NCI-H1694 treated with DMSO at 0.1 percent for 48 hours (cell line): ENCODE measurements around the gene LCTL.
A peak's percentile ranks its signal among the peaks of the same experiment; 100 is the strongest.
"Not testable (repeated sequence)": the region's sequence is repeated elsewhere in the genome, so short reads cannot be mapped to it uniquely, and the experiment has no call there.

Source experiments
- DNase-seq: peaks from one replicate; lab custom pipeline; 2025; lab: John Stamatoyannopoulos, UW

The LCTL gene

DNA sequence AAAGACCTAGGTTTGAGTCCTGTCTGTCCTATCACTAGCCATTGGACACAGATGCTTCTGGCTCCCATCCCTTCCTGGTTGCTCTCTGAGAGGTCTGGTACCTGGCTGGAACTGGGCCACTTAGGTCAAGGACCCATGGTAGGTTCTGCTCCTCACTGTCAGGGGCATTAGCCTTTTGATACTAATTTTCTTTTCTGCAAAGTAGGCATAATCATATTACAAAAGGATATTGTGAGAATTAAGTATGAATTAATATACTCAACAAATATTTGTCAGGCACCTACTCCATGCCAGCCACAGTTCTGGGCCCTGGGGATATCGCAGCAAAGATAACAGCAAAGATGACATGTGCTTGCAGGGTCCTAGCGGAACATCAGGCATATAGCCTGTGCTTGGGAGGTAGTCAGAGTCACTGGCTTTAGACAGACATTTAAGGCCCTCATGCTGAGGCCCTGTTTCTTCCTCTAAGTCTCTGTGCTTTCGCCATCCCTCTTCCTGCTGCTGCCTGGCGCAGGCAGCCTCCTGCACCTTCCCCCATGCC is 25.6 kb upstream of the LCTL start:
- no peak for DNase-seq

DNA sequence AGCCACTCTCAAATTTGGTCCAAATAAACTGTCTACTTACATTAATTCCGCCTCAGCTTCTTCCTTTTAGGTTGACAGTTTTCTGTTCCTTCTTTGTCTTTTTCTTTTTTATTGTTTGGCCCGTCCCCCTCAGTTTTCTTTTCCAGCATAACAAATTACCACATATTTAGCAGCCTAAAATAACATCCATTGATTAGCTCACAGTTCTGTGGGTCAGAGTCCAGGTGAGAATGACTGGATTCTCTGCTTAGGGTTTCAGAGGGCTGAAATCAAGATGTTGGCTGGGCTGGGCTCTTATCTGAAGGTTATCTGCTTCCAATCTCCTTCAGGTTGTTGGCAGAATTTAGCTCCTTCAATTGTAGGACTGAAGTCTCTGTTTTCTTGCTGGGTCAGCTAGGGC is 24.6 kb upstream of the LCTL start:
- no peak for DNase-seq

DNA sequence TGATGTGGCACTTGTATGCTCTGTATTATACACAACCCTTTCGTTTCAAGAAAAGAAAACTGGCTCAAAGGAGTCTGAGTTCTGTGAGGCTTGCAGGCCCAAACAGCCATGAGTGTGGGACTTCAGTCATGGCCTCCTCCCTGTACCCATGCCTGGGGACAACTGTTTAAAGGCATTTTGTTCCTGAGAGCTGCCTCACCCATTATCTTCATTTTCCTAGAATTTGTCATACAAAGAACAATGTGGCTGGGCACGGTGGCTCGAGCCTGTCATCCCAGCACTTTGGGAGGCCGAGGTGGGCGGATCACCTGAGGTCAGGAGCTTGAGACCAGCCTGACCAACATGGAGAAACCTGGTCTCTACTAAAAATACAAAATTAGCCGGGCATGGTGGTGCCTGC is 23.6 kb upstream of the LCTL start:
- DNase-seq: not testable (repeated sequence)

DNA sequence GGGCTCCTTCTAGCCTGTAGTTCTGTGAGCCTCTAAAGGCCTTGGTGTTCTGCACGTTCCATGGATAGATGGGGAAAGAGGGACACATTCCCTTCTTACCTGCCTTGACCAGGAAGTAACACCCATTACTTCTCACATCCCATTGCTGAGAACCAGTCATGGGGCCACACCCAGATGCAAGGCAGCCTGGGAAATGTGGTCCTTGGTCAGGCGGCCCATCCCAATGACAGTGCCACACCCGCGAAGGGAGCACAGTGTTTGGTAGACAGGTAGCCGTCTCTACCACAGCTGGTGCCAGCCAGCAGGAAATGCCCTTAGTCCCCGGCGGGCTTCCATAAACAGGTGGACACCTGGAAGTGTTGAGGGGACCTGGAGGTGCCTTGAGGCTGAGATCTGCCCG is 23.2 kb upstream of the LCTL start:
- DNase-seq: no peak

DNA sequence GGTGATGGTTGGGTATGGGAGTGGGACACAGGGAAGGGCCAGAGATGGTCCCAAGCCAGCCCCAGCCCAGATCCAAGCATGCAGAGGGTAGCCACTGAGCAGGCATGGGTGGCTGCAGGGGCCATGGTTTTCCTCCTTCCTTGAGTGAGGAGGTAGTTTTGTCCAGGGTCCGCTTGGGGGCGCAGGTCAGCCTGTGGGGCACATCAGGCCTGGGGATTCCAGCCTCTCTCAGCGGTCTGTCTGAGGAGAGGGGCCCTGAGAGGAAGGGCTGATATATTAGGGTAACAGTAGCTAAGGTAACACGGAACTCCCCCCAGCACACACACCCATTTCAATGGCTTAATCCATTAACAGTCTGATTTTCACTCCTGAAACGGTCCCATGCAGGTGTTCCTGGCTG is 22.7 kb upstream of the LCTL start:
- no peak for DNase-seq

DNA sequence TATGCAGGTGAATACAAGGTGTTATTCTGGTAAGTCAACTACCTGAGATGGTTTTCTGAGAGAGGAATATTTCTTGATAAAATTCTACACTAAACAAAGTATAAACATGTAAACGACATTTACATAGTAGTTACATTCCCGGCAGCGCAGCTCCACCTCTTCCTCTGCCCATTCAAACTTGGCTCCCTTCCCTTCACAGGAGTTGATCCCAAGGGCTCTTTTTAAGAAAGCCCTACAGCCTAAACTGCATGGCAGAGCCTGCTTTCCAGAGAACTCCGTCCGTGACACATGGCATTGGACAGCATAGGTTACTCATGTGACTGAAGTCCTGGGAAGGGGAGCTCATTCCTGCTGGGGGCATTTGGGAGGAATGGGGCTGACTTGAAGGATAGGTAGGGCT is 22.0 kb upstream of the LCTL start:
- DNase-seq: no peak

DNA sequence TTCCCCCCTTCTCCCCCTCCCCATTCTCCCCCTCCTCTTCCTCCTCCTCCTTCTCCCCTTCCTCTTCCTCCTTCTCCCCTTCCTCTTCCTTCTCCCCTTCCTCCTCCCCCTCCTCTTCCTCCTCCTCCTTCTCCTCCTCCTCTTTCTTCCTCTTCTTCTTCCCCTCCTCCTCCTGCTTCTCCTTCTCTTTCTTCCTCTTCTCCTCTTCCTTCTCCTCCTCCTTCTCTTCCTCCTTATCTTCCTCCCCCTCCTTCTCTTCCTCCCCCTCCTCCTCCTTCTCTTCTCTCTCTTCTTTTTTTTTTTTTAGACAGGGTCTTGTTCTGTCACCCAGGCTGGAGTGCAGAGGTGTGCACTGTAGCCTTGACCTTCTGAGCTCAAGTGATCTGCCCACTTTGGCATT is 21.2 kb upstream of the LCTL start:
- DNase-seq: no peak

DNA sequence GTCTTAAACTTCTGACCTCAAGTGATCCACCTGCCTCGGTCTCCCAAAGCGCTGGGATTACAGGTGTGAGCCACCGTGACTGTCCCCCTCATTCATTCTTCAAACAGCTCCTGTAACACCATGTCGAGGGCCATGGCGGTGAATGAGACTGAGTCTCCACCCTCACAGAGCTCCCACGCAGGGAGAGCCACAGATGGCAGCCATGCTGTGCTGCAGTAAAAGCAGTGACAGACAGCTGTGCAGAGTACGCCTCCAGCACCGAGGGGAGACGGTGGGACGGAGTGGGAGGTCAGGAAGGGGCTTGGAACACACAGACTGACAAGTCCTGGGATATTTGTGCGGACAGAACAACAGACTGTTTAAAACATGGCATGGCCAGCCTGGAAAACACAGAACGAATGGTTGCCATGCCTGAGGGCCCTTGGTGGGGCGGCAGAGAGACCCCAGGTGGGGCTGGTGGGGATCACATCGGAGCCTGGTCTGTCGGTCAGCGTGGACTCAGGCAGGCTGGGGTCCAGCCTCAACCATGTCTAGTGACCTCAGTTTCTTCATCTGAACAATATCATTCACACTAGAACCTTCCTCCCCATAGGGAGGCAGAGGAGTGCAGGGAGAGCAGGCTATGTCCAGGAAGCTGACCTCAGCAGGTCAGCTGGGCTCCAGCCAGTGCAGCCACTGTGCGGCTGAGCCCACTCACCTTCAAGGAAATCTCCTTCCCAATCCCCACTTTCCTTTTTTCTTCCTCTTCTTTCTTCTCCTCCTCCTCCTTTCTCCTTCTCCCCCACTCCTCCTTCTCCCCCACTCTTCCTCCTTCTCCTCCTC is 20.6 kb upstream of the LCTL start:
- DNase-seq: no peak

DNA sequence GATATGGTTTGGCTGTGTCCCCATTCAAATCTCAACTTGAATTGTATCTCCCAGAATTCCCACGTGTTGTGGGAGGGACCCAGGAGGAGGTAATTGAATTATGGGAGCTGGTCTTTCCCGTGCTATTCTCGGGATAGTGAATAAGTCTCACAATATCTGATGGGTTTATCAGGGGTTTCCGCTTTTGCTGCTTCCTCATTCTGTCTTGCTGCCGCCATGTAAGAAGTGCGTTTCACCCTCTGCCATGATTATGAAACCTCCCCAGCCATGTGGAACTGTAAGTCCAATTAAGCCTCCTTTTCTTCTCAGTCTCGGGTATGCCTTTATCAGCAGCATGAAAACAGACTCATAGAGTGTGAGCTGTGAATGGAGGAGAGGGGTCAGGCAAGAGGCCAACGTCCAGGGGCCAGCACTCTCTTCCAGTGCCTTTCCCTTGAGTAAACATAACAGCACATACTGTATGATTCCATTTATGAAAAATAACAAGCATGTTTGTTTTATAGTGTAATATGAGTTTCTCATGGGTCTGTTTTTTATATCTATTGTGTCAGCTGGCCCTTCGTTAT is 16.3 kb upstream of the LCTL start:
- DNase-seq: no peak

DNA sequence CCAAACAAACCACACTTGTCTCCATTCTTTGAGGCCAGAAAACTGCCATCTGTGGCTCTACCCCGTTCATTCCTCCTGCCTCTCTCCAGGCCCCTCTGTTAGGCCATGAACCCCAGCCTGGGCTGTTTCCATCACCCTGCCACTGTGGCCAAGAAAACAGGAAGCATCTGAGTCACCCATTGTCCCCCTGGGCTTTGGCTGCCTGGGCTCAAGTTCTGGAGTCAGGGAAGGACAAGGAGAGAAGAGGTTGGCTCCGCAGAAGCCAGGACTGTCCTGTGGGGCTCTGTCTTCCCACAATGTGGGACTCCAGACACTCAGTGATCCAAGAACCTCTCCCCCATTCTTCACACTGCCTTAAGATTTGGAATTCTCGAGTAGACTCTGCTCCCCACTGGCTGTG is 14.8 kb upstream of the LCTL start:
- DNase-seq: no peak

DNA sequence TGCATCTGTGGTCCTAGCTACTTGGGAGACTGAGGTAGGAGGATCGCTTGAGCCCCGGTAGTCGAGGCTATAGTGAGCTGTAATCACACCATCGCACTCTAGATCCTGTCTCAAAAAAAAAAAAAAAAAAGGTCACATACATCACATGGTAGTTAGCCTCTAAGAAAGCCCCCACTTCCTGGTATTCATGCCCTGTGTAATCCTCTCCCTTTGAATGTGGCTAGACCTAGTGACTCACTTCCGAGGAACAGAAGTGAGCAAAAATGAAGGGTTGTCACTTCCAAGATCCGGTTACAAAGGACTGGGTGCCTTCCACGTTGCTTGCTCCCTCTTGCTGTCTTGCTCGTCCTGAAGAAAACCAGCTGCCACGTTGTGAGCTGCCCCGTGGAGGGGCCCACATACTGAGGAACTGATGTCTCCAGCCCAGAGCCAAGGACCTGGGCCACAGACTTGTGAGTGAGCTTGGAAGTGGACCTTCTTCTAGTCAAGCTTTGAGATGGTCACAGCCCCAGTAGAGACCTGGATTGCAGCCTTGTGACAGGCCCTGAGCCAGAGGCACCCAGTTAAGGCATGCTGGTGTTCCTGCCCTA is 12.6 kb upstream of the LCTL start:
- no peak for DNase-seq

DNA sequence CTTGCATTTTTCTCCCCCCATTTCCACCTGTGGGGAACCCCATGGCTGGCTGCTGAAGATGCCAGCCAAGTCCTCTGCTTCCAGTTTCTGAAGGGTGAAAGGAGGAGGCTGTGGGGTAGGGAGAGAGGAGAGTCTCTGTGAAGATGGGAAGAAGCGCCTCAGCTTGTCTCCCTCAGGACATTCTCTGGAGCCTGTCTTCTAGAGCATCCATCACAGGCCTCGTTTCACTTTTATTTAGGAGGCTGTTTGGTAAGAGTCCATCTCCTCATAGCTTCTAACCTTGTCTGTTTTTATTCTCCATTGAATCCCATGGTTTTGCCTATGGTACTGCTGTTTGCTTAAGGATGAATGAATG is 8.8 kb upstream of the LCTL start:
- no peak for DNase-seq

DNA sequence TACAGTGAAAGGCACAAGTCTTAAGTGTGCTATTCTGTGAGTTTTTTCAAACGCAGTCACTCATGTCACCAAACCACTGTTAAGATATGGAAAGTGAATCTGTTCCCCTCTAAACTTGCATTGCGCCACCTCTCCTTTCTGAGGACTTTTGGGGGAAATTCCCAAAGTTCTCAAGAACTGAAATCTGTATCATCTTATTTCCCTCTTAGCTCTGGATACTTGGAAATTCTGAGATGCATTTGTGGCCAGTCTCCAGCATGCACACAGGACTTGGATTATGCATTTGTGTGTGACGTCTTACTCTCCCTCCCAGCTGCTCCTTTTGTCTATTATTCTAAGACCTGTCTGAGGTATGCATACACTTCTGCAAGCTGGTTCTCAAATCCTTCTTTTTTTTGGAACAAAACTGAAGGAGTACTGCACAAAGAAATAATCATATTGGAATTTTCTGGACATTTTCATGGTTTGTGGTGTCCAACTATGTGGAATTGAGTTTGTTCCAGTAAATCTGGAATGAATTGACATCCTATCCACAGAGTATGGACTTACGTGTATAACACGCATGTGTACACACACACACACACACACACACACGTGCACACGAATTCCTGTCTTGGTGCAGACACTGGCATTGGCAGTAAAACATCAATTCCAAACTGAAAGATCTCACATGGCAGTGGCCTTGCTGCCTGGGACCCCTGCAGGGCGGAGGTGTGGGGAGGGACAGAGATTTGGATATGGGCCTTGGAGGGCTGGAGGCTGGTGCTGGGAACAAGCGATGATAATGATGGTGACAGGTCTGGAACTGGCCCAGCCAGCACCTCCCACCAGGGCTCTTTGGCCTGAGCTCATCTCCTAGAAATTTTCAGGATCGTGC is 8.2 kb upstream of the LCTL start:
- DNase-seq: no peak

DNA sequence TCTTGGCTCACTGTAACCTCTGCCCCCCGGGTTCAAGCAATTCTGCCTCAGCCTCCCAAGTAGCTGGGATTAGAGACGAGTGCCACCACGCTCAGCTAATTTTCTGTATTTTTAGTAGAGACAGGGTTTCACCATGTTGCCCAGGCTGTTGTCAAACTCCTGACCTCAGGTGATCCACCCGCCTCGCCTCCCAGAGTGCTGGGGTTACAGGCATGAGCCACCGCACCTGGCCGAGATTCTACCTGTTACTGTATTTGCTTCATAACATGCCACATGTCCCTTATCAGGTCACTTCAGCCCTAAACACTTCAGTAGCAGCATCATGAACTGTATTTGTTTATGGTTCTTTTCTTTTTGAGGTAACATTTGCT is 7.5 kb upstream of the LCTL start:
- no peak for DNase-seq

DNA sequence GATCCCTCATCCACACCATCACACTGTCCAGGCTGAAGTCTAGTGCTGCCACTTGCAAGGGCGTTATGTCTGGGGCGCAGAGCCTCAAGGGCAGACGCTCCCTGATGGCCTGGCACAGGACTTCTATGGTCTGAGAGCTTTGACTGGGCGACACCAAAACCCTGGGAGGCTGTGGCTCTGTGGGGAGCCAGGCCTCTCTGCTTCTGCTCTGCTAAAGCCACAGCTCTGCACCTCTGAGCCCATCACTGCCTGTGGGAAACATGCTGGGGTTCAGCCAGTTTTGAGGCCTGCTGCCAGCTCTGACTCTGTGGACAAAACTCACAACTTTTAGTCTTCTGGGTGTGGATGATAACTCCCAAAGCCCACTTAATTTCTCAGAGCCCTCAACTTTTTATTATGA is 6.3 kb upstream of the LCTL start:
- DNase-seq: no peak

DNA sequence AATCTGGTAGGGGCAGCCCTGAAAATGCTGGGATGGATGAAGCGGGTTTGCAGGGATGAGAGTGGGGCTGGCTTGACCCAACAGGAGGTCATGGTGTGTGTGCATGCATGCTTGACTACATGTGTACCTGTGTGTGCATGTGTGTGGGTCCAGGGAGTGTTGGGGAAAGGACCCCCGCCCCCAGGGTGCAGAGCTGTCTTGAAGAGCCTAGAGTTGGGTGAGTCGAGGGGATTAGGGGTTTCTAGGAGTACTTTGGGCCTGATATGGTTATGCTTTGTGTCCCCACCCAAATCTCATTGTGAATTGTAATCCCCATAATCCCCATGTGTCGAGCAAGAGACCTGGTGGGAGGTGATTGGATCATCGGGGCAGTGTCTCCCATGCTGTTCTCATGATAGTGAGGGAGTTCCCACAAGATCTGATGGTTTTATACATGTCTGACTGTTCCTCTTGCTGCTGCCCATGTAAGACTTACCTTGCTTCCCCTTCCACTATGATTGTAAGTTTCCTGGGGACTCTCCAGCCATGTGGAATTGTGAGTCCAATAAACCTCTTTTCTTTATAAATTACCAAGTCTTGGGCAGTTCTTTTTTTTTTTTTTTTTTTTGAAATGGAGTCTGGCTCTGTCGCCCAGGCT is 5.2 kb upstream of the LCTL start:
- DNase-seq: no peak

DNA sequence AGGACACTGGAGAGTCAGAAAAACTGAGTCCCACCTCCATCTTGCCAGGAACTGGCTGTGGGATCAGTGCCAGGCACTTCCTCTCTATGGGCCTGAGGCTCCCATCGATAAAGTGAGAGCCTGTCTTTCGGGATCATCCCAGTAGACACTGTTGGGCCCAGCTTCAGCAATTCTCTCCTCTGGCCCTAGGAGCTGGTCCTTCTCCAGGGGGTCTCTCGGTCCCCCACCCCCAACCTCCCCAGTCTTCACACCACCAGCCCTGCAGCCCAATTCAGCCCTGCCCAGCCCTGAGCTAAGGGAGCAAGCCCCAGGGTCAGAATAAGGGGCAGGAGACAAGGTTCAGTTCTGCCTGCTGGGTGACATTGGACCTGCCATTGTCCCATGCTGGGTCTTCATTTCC is 4.5 kb upstream of the LCTL start:
- DNase-seq: no peak

DNA sequence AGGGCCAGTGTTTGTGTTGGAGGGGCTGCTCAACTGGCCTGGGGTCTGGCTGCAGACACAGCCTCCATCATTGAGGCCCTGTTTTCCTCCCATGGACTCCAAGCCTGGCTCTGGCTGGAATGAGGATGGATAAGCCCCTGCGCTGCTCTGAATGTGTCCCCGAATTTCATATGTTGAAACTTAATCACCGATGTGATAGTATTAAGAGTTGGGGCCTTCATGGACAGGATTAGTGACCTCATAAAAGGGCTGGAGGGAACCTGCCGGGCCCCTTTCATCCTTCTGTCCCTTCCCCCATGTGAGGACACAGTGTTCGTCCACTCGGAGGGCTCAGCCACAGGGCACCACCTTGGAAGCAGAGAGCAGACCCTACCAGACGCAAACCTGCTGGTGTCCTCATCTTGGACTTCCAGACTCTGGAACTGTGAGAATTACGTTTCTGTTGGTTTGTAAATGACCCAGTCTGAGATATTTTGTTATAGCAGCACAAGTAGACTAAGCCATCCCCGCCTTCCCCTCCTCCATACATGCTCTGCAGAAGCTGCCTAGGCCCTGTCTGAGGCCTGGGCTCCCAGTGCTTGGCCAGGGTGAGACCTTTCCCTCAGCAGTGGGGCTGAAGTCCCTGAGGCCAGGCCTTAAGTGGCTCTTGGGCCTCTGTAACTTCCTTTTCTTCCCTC is 3.8 kb upstream of the LCTL start:
- DNase-seq: no peak

DNA sequence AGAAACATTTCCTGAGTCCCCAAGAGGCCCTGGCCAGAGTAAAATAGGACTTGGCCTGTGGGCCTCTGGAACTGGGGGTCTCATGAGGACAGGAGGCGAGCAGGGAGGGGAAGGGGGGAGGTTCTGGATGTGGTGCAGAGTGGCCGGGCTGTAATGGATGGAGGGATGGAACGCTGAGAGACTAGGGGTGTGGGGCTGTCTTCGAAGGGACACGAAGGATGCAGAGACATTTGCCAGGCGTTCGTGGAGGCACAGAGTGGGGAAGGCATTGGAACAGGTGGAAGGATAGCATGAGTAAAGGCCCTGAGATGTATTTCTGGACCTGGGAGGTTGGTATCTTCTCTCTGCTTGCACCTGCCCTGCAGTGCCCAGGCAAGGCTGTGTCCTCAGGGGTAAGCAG is 2.1 kb upstream of the LCTL start:
- DNase-seq: no peak

DNA sequence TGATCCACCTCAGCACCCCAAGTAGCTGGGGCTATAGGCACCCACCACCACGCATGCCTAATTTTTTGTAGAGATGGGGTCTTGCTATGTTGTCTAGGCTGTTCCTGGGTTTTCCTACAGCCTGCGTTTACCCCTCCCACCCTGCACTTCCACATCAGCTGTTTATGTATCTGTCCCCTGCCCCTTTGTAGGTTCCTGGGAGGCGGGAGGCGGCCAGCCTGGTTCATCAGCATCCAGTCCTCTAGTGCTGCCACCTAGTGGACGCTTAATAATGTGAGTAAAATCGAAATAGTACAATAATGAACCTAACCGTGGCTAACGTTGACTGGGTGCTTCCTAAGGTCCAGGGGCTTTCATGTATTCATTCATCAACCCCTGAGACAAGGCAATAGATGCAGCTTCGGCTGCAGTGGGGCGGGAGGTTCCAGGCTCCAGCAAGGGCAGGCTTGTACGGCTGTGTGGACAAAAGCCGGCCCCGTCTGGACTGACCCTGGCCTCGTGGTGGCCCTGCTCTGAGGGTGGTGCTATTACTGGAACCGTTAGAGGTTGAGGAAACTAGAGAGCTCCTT is 1.2 kb upstream of the LCTL start:
- DNase-seq: peak; percentile 70

DNA sequence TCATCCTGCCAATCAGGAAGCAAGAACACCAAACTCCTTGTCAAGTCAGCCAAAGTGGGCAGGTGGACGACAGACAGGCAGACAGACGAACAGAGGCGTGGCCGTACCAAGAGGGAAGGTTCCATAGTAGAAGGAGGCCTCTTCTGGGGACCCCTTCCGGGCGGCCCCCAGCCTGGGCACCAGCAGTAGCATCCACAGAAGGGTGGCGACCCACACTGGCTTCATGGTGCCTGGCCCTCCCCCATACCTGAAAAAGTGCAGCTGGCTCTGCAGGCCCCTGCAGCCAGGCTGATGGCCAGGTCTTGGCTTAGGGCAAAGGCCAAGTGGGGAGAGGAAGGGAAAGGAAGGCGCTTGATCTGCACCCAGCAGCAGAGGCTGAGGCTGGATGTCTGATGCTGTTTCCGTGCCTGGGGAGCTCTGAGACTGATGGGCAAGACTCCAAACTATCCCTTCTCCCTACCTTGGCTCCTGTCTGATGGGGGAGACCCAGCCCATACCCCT is 607 bp downstream of the LCTL start:
- no peak for DNase-seq
